GM23338 (cell line): Measurements from ENCODE around the gene MSRB1.

Experiments
- CREB1 ChIP-seq: fragments of 250-450 bp; sonication (Bioruptor Pico); IDR thresholded peaks from 2 replicates; pipeline ENCODE4 v1.5.0; 2020; ENCODE audit warnings: low read depth, mild to moderate bottlenecking, moderate library complexity
- ZNF114 ChIP-seq: fragments of 250-450 bp; sonication (Bioruptor Pico); IDR thresholded peaks from 2 replicates; pipeline ENCODE4 v1.5.0; 2020; ENCODE audit warnings: mild to moderate bottlenecking, moderate library complexity
- TF ChIP-seq, protein P1 (sequence below), 2 experiments: fragments of 200-600 bp in 1 of 2; sonication (generic) in 1 of 2; conservative IDR thresholded peaks; 2 replicates each; pipeline versions ENCODE4 v1.5.1 to v1.6.1; 2016 to 2017; ENCODE audit warnings: antibody characterized with exemption in 2 of 2, low read depth in 2 of 2, mild to moderate bottlenecking in 2 of 2, moderate library complexity in 1 of 2

DNA sequence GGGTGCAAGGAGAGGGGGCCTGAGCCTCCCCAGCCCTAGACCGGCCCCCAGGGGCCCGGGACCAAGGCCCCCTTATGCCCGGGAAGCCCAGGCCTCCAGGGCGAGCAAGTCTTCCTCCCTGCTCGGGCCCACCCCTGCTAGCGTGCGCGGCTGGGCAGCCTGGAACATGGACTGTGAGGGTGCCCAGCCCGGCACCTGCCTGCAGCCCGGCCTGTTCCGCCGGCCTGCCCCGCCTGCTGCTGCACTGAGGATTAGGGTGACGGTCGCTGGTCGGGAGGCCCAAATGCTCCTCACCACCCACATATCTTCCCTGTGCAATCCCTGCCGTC is 30.8 kb downstream of the MSRB1 start:
- TF ChIP-seq, protein P1, sequence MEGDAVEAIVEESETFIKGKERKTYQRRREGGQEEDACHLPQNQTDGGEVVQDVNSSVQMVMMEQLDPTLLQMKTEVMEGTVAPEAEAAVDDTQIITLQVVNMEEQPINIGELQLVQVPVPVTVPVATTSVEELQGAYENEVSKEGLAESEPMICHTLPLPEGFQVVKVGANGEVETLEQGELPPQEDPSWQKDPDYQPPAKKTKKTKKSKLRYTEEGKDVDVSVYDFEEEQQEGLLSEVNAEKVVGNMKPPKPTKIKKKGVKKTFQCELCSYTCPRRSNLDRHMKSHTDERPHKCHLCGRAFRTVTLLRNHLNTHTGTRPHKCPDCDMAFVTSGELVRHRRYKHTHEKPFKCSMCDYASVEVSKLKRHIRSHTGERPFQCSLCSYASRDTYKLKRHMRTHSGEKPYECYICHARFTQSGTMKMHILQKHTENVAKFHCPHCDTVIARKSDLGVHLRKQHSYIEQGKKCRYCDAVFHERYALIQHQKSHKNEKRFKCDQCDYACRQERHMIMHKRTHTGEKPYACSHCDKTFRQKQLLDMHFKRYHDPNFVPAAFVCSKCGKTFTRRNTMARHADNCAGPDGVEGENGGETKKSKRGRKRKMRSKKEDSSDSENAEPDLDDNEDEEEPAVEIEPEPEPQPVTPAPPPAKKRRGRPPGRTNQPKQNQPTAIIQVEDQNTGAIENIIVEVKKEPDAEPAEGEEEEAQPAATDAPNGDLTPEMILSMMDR (conservative IDR thresholded peaks at IDR 0.05; ENCODE audit: low read depth in 2 of 2) = no peak
- TF ChIP-seq CREB1 (no peak), ZNF114 (CRISPR knock-in tag) (no peak)
